ENCODE data around the gene NKX2-3. TPM values are rescaled to one million over a fixed set of nuclear protein-coding genes. Genes with fewer than 3 reads are reported as not detected.
A peak's percentile ranks its signal among the peaks of the same experiment; 100 is the strongest.

NKX2-3 gene
- polyA plus RNA-seq, 3 donors, result not detected

- H3K27me3 ChIP-seq (ENCODE audit: control insufficient read depth in 2 of 2, insufficient read depth in 2 of 2, low read length in 2 of 2), result peaks cover 2% of the 10 kb centered on the region in 2 donors
- no peak overlapping the region for H3K4me2 ChIP-seq (replicated peaks; ENCODE audit: extremely low read depth, low read length, poor library complexity, severe bottlenecking)
- Mint-ChIP-seq H3K9me3 (no peaks in the 10 kb centered on the region), H3K4me3 (no peak overlapping the region), H3K27me3 (ENCODE audit: low read depth in 3 of 3) (peaks cover 15 to 38% (median 26%) of the 10 kb centered on the region in 3 donors), H3K27ac (peak overlapping the region in 1 of 7 donors; percentile 3), H3K36me3 (no peaks in the 10 kb centered on the region), H3K4me1 (peaks cover 8% of the 10 kb centered on the region)
- no peak overlapping the region for H3K27ac ChIP-seq (ENCODE audit: low read depth in 1 of 2, low read length in 2 of 2)
- no peaks in the 10 kb centered on the region for H4K20me1 ChIP-seq (ENCODE audit: insufficient read depth, low read length)
- no peak overlapping the region for H3K9ac ChIP-seq (ENCODE audit: insufficient read depth, low read length, poor library complexity, severe bottlenecking)
- no peak overlapping the region for H3K4me3 ChIP-seq (replicated peaks in 1 of 3; ENCODE audit: low read depth in 2 of 3, low read length in 3 of 3)
- H3K36me3 ChIP-seq (replicated peaks in 1 of 2; ENCODE audit: control insufficient read depth in 1 of 2, insufficient read depth in 2 of 2, low read length in 2 of 2), result no peaks in the 10 kb centered on the region
- no CpG with 5 or more reads among the region's 3 CpGs for WGBS (ENCODE audit: insufficient coverage)
- H3K79me2 ChIP-seq (ENCODE audit: insufficient read depth, low read length), result no peaks in the 10 kb centered on the region
- H2AFZ ChIP-seq (ENCODE audit: insufficient read depth, low read depth, low read length, poor library complexity, severe bottlenecking), result no peak overlapping the region
- H3K9me3 ChIP-seq (replicated peaks in 1 of 2; ENCODE audit: control insufficient read depth in 1 of 2, insufficient read depth in 1 of 2, low read length in 2 of 2), result no peaks in the 10 kb centered on the region
- intact Hi-C loops (cut with micrococcal nuclease), result no loop called here
- no peaks in the 10 kb centered on the region for H3K4me1 ChIP-seq (ENCODE audit: control insufficient read depth in 1 of 2, insufficient read depth in 2 of 2, low read length in 2 of 2)
- TF ChIP-seq CTCF (IDR thresholded peaks at IDR 0.05), result no peak
- DNase-seq, result no peak
Measured at GRCh38 chr10:99551616-99552015, 18.9 kb downstream of the NKX2-3 start.

- H3K79me2 ChIP-seq (ENCODE audit: insufficient read depth, low read length), result no peaks in the 10 kb centered on the region
- Mint-ChIP-seq H3K27ac (no peak overlapping the region), H3K4me3 (no peak overlapping the region), H3K27me3 (ENCODE audit: low read depth in 3 of 3) (peaks cover 7 to 28% (median 16%) of the 10 kb centered on the region in 3 donors), H3K36me3 (no peaks in the 10 kb centered on the region), H3K9me3 (no peaks in the 10 kb centered on the region), H3K4me1 (peaks cover 8% of the 10 kb centered on the region)
- TF ChIP-seq CTCF (IDR thresholded peaks at IDR 0.05), result no peak
- no peak for DNase-seq
- 84% methylated on average over 11 of the region's 11 CpGs for WGBS (ENCODE audit: insufficient coverage)
- H2AFZ ChIP-seq (ENCODE audit: insufficient read depth, low read depth, low read length, poor library complexity, severe bottlenecking), result no peak overlapping the region
- no peaks in the 10 kb centered on the region for H3K36me3 ChIP-seq (replicated peaks in 1 of 2; ENCODE audit: control insufficient read depth in 1 of 2, insufficient read depth in 2 of 2, low read length in 2 of 2)
- no peak overlapping the region for H3K9ac ChIP-seq (ENCODE audit: insufficient read depth, low read length, poor library complexity, severe bottlenecking)
- H4K20me1 ChIP-seq (ENCODE audit: insufficient read depth, low read length), result no peaks in the 10 kb centered on the region
- H3K4me2 ChIP-seq (replicated peaks; ENCODE audit: extremely low read depth, low read length, poor library complexity, severe bottlenecking), result no peak overlapping the region
- H3K27me3 ChIP-seq (ENCODE audit: control insufficient read depth in 2 of 2, insufficient read depth in 2 of 2, low read length in 2 of 2), result peaks cover 2% of the 10 kb centered on the region in 2 donors
- H3K27ac ChIP-seq (ENCODE audit: low read depth in 1 of 2, low read length in 2 of 2), result no peak overlapping the region
- H3K4me1 ChIP-seq (ENCODE audit: control insufficient read depth in 1 of 2, insufficient read depth in 2 of 2, low read length in 2 of 2), result no peaks in the 10 kb centered on the region
- intact Hi-C loops (cut with micrococcal nuclease), result no loop called here
- H3K9me3 ChIP-seq (replicated peaks in 1 of 2; ENCODE audit: control insufficient read depth in 1 of 2, insufficient read depth in 1 of 2, low read length in 2 of 2), result no peaks in the 10 kb centered on the region
- no peak overlapping the region for H3K4me3 ChIP-seq (replicated peaks in 1 of 3; ENCODE audit: low read depth in 2 of 3, low read length in 3 of 3)
Measured at GRCh38 chr10:99555371-99555770, 22.6 kb downstream of the NKX2-3 start.
